Measurements from ENCODE around the gene KCNMA1. TPM values are rescaled to one million over a fixed set of nuclear protein-coding genes. Genes with fewer than 3 reads are reported as not detected.
A peak's percentile ranks its signal among the peaks of the same experiment; 100 is the strongest.

KCNMA1 gene
- total RNA-seq, 4 donors from 2014 or later = 10.1 to 32.6 (median 20.1) TPM

GRCh38 chr10:77120012-77120411 is 517.6 kb downstream of the KCNMA1 start:
- DNase-seq (ENCODE audit: low spot score) (no peak), ATAC-seq (ENCODE audit: low FRiP score) (no peak)
- no peak for TF ChIP-seq CTCF (IDR thresholded peaks at IDR 0.05)

- no peak for TF ChIP-seq CTCF (IDR thresholded peaks at IDR 0.05)
- ATAC-seq (ENCODE audit: low FRiP score) (no peak), DNase-seq (ENCODE audit: low spot score) (no peak)
These were observed 518.9 kb downstream of the KCNMA1 start for GRCh38 chr10:77118603-77119282.

GRCh38 chr10:77117501-77117900 is 520.1 kb downstream of the KCNMA1 start:
- ATAC-seq (ENCODE audit: low FRiP score) = no peak
- DNase-seq (ENCODE audit: low spot score) = no peak
- no peak for TF ChIP-seq CTCF (IDR thresholded peaks at IDR 0.05)

GRCh38 chr10:77116904-77117303 is 520.7 kb downstream of the KCNMA1 start:
- ATAC-seq (ENCODE audit: low FRiP score) (no peak), DNase-seq (ENCODE audit: low spot score) (no peak)
- no peak for TF ChIP-seq CTCF (IDR thresholded peaks at IDR 0.05)

GRCh38 chr10:77114181-77114821 is 523.3 kb downstream of the KCNMA1 start:
- no peak for ATAC-seq (ENCODE audit: low FRiP score)
- TF ChIP-seq CTCF (IDR thresholded peaks at IDR 0.05) = no peak
- no peak for DNase-seq (ENCODE audit: low spot score)

- no peak for DNase-seq (ENCODE audit: low spot score)
- peak in 1 of 3 donors; percentile 51 for TF ChIP-seq CTCF (IDR thresholded peaks at IDR 0.05)
- ATAC-seq (ENCODE audit: low FRiP score) = peak; percentile 77
These were observed 525.7 kb downstream of the KCNMA1 start for GRCh38 chr10:77111611-77112550.
